IPS-18c (cell line): ENCODE results near the gene ZMYND8.
"Not testable (repeated sequence)": the region's sequence is repeated elsewhere in the genome, so short reads cannot be mapped to it uniquely, and the experiment has no call there.

Source experiments
- H3K4me3 ChIP-seq: 2 replicates; pipeline ENCODE4 v1.7.0; 2013; ENCODE audit warnings: low read depth, mild to moderate bottlenecking, low read length, moderate library complexity; ENCODE audit not compliant: insufficient read depth
- H3K9me3 ChIP-seq: one replicate; pipeline ENCODE4 v1.6.1; 2013; ENCODE audit warnings: mild to moderate bottlenecking, low read length, moderate library complexity; ENCODE audit not compliant: control insufficient read depth, insufficient read depth

The ZMYND8 gene

GRCh38 chr20:47179267-47179666, 177.2 kb downstream of the ZMYND8 start:
- H3K9me3 ChIP-seq: no peaks in the 10 kb centered on the region
- no peak overlapping the region for H3K4me3 ChIP-seq

DNA sequence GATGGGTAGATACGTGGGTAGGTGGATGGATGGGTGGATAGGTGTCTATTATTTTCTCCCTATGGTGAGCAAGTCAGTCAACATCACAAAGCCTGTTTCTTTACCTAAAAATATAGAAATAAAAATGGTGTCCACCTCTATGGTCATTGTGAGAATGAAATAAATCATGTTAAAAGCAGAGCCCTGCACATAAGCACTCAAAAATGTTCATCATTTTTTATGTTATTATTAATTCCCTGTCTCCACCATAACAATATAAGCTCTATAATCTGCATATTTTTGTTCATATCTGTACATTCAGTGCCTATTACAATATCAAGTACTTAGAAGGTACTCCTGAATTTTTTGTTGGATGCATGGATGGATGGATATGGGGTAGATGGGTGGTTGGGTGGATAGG, 177.6 kb downstream of the ZMYND8 start:
- Histone ChIP-seq H3K9me3 (no peaks in the 10 kb centered on the region), H3K4me3 (no peak overlapping the region)

DNA sequence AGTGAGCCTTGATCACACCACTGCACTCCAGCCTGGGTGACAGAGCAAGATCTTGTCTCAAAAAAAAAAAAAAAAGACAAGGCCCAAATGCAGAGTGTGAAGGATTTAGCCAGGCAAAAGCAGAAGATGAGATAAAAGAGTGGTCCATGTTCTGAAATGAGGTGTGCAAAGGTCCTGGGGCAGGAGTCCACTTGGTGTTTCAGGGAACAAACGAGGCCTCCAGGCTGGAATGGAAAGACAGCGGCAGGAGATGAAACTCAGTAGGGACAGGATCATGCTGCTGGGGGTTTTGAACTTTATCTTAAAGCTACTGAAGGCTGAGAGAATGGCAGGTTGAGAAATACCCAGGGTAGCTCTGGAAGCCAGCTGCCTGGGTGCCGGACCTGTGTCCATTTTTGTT, 178.2 kb downstream of the ZMYND8 start:
- Histone ChIP-seq H3K9me3 (no peaks in the 10 kb centered on the region), H3K4me3 (no peak overlapping the region)

GRCh38 chr20:47176217-47176616, 180.3 kb downstream of the ZMYND8 start:
- H3K4me3 ChIP-seq, H3K9me3 ChIP-seq: not testable (repeated sequence)

DNA sequence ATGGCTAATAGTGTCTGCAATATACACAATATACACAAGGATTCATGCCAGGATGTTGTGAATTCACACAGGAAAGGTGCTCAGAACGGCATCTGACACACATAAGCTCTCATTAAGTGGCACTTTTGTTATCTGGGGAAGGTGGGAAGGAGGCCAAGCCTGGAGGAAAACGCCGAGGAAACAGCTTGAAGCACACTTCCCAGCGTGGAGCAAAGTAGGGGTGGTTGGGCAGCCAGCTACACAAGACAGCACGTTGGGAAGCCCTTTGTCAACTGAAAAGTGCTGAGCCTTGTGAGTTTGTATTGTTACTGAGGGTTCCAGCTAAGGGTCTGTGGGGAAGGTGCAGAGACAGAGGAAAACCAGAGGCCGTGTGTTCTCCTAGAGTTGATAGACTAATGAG, 181.0 kb downstream of the ZMYND8 start:
- H3K9me3 ChIP-seq: no peaks in the 10 kb centered on the region
- H3K4me3 ChIP-seq: no peak overlapping the region

- no peaks in the 10 kb centered on the region for H3K9me3 ChIP-seq
- H3K4me3 ChIP-seq: no peak overlapping the region
These were observed 181.8 kb downstream of the ZMYND8 start for GRCh38 chr20:47174456-47175243.

DNA sequence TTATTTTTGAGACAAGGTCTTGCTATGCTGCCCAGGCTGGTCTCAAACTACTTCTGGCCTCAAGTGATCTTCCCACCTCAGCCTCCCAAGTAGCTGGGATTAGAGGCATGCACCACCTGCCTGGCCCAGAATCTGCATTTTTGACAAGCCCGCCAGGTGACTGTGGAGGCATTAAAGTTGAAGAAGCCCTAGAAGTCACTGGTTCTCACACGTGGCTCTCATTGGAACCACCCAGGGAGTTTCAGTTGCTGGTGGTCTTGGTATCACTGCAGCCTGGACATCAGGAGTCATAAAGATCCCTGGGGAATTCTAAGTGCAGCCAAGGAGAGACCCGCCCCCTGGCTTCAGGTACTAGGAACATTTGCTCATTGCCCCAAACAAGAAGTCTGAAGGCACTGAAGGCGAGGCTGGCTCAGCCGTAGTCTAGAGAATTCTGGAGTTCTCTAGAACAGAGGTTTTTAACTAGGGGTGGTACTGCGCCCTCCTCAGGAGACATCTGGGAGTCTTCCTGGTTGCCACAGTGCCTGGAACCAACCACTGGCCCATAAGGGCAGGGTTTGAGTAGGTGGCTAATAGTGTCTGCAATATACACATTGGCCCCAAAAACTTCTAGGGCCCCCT, 182.8 kb downstream of the ZMYND8 start:
- Histone ChIP-seq H3K4me3 (no peak overlapping the region), H3K9me3 (no peaks in the 10 kb centered on the region)

GRCh38 chr20:47172579-47172978, 183.9 kb downstream of the ZMYND8 start:
- Histone ChIP-seq H3K9me3 (no peaks in the 10 kb centered on the region), H3K4me3 (no peak overlapping the region)

DNA sequence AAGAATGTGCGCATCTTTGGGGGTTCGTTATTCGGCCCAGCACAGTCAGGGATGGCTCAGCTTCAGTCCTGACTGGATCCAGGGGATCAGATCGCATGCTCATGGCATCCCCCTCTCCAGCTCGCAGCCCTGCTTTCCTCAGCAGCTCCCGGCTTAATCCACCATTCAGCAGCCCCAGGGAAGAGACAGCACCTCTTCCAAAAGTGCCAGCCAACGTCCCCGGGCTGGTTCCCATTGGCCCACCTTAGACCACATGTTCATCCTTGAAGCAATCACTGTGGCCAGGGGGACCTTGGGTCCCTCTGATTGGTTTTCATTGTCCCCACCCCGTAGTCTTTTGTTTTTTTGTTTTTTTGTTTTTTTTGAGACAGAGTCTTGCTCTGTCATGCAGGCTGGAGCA, 188.7 kb downstream of the ZMYND8 start:
- Histone ChIP-seq H3K9me3 (no peaks in the 10 kb centered on the region), H3K4me3 (no peak overlapping the region)

- no peak overlapping the region for H3K4me3 ChIP-seq
- H3K9me3 ChIP-seq: no peaks in the 10 kb centered on the region
These were observed 191.1 kb downstream of the ZMYND8 start for GRCh38 chr20:47165376-47165865.

GRCh38 chr20:47164140-47164539, 192.4 kb downstream of the ZMYND8 start:
- no peaks in the 10 kb centered on the region for H3K9me3 ChIP-seq
- H3K4me3 ChIP-seq: no peak overlapping the region

DNA sequence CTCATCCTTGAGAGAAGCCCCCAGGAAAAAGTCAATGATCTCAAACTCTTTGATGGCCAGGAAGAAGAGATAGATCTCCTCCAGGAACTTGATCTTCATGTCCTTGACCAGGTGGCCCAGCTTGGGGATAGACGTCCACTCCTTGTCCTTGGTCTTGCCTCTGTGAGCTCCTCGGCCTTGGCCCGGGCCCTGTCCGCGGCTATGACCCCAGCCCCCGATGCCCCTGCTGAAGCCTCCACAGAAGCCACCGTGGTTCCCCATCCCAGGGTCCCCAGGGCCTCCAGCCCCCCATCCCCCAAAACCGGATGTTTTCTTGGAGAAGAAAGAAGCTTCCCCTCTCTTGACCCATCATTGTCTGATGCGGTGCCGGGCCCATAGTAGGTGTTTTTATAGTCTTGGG, 195.1 kb downstream of the ZMYND8 start:
- H3K4me3 ChIP-seq: no peak overlapping the region
- no peaks in the 10 kb centered on the region for H3K9me3 ChIP-seq

- Histone ChIP-seq H3K4me3 (no peak overlapping the region), H3K9me3 (no peaks in the 10 kb centered on the region)
These were observed 195.5 kb downstream of the ZMYND8 start for GRCh38 chr20:47160992-47161391.

DNA sequence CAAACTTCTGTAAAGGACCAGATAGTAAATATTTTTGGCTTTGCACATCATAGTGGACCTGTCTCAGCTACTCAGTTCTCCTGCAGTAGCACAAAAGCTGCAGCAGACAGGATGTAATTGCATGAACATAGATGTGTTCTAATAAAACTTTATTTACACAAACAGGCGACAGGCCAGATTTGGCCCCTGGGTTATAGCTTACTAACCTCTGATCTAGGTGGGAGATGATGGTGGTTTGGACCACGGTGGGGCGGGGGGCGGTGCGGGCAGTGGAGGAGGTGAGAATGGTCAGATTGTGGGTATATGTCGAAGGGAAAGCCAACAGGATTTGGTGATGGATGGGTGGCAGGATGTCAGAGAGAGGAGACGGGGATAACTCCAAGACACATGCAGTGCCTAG, 196.3 kb downstream of the ZMYND8 start:
- H3K9me3 ChIP-seq: no peaks in the 10 kb centered on the region

More for the DNA sequence above, 196.3 kb downstream of the ZMYND8 start:
- no peak overlapping the region for H3K4me3 ChIP-seq
